Caco-2 (cell line): Measurements from ENCODE around the gene CACNA1C. TPM values are rescaled to one million over a fixed set of nuclear protein-coding genes. Genes with fewer than 3 reads are reported as not detected.

Experiments used
- BruUV-seq: library from RNA; stranded (reverse); fragments of 400-500 nt; replicated peaks from 2 replicates; lab custom pipeline; 2021; lab: Mats Ljungman, UMichigan
- CTCF ChIA-PET: fragments of 300-600 bp; sonication (Branson Sonifier 250); formaldehyde crosslinking; loops from one replicate; lab custom pipeline; 2022; ENCODE audit warnings: antibody characterized with exemption; lab: Charles Lee
- POLR2A ChIA-PET: fragments of 300-600 bp; sonication (Branson Sonifier 250); formaldehyde crosslinking; loops from one replicate; lab custom pipeline; 2022; ENCODE audit warnings: antibody characterized with exemption; lab: Charles Lee
- DNase-seq, 2 experiments: peaks; one replicate each; pipeline versions ENCODE4 v3.0.0 to v3.0.0-alpha.2; 2020 to 2022
- H3K27me3 ChIP-seq: replicated peaks from 2 replicates; pipeline ENCODE4 v1.6.0; 2011; ENCODE audit warnings: low read length; ENCODE audit not compliant: control insufficient read depth, insufficient read depth
- H3K36me3 ChIP-seq: 2 replicates; pipeline ENCODE4 v1.5.1; 2011; ENCODE audit warnings: low read length; ENCODE audit not compliant: control insufficient read depth, insufficient read depth
- H3K4me1 ChIP-seq: fragments of 250-450 bp; sonication (Bioruptor Pico); 2 replicates; pipeline ENCODE4 v1.5.1; 2020; ENCODE audit warnings: mild to moderate bottlenecking
- H3K4me3 ChIP-seq: 2 replicates; pipeline ENCODE4 v1.5.1; 2011; ENCODE audit warnings: low read depth, mild to moderate bottlenecking, control low read depth, low read length
- H3K9me3 ChIP-seq: fragments of 250-450 bp; sonication (Bioruptor Pico); 2 replicates; pipeline ENCODE4 v1.5.1; 2020; ENCODE audit warnings: mild to moderate bottlenecking, moderate library complexity
- H3K27ac Mint-ChIP-seq: one replicate; pipeline ENCODE4 v1.8.0; 2022; ENCODE audit warnings: mixed read lengths; ENCODE audit not compliant: unreplicated experiment
- H3K27me3 Mint-ChIP-seq: one replicate; pipeline ENCODE4 v1.8.0; 2022; ENCODE audit warnings: mixed read lengths; ENCODE audit not compliant: insufficient read depth, unreplicated experiment
- H3K36me3 Mint-ChIP-seq: one replicate; pipeline ENCODE4 v1.8.0; 2022; ENCODE audit warnings: mild to moderate bottlenecking, mixed read lengths; ENCODE audit not compliant: insufficient read depth, unreplicated experiment
- H3K4me1 Mint-ChIP-seq: one replicate; pipeline ENCODE4 v1.8.0; 2022; ENCODE audit warnings: low read depth, mixed read lengths; ENCODE audit not compliant: unreplicated experiment
- H3K4me3 Mint-ChIP-seq: one replicate; pipeline ENCODE4 v1.8.0; 2022; ENCODE audit warnings: mild to moderate bottlenecking, moderate library complexity, mixed read lengths; ENCODE audit not compliant: unreplicated experiment
- H3K9me3 Mint-ChIP-seq: one replicate; pipeline ENCODE4 v1.8.0; 2022; ENCODE audit warnings: mixed read lengths; ENCODE audit not compliant: unreplicated experiment
- CTCF ChIP-seq, 2 experiments: fragments of 200-600 bp in 1 of 2; IDR thresholded peaks; 1 replicate in 1 of 2; 2 replicates in 1 of 2; pipeline versions ENCODE4 v1.5.1 to v1.8.0; 2011 to 2022; ENCODE audit warnings: antibody characterized with exemption in 1 of 2, control low read depth in 1 of 2, inconsistent platforms in 1 of 2, low read depth in 1 of 2, low read length in 1 of 2, mild to moderate bottlenecking in 1 of 2, moderate library complexity in 1 of 2; ENCODE audit not compliant: insufficient read depth in 1 of 2, severe bottlenecking in 1 of 2, unreplicated experiment in 1 of 2
- intact Hi-C: fragments of 100-400 bp; cut with micrococcal nuclease; formaldehyde crosslinking; loops from one replicate; pipeline ENCODE4 v1.10.0; 2022; ENCODE audit not compliant: unreplicated experiment
- total RNA-seq: library from RNA; stranded (reverse); gene quantifications from 2 replicates; pipeline ENCODE4 v1.2.3, GENCODE V29; 2022

CACNA1C gene
- total RNA-seq, 1 experiment from 2014 or later: not detected

DNA sequence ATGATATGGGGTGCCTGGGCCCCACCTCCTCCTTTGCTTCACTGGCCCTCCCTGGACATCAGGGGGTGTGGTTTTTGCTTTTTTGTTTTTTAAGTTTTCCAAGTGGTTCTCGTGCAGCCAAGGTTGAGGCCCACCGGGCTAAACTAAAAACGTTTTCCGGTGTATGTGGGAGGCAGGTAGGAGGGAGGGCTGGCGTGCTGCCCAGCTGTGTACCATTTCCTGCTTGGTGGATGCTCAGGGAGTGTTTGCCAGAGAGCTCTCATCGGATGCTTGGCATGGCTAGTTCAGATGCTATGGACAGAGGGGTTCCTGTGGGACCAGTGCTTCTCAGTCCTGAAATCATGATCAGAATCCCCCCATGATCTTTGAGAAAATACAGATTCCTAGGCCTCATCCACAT is 246.4 kb downstream of the CACNA1C start:
- Mint-ChIP-seq H3K27me3 (peaks cover 38% of the 10 kb centered on the region), H3K36me3 (no peaks in the 10 kb centered on the region), H3K4me3 (no peak overlapping the region), H3K27ac (no peak overlapping the region), H3K4me1 (peaks cover 2% of the 10 kb centered on the region), H3K9me3 (no peaks in the 10 kb centered on the region)
- no peaks in the 10 kb centered on the region for H3K4me1 ChIP-seq
- ChIA-PET CTCF (interaction anchor here (0.6 kb wide), 1 partner anchor 96 kb away, joined by 6 read pairs; no protein-coding TSS in a partner anchor), POLR2A (no interaction called here)
- no peaks in the 10 kb centered on the region for H3K9me3 ChIP-seq
- intact Hi-C loops: no loop called here
- no peak for TF ChIP-seq CTCF (IDR thresholded peaks at IDR 0.05; ENCODE audit: insufficient read depth in 1 of 2, low read depth in 1 of 2, low read length in 1 of 2, severe bottlenecking in 1 of 2, unreplicated experiment in 1 of 2)
- no peaks in the 10 kb centered on the region; the same call in 1 of the 2 replicates for H3K27me3 ChIP-seq
- BruUV-seq: no TSS peak
- H3K4me3 ChIP-seq: no peak overlapping the region
- DNase-seq: no peak
- H3K36me3 ChIP-seq: no peaks in the 10 kb centered on the region

GRCh38 chr12:2300168-2300567 is 247.4 kb downstream of the CACNA1C start:
- H3K36me3 ChIP-seq: no peaks in the 10 kb centered on the region
- H3K9me3 ChIP-seq: no peaks in the 10 kb centered on the region
- ChIA-PET CTCF (no interaction called here), POLR2A (no interaction called here)
- intact Hi-C loops: no loop called here
- no TSS peak for BruUV-seq
- H3K4me3 ChIP-seq: no peak overlapping the region
- Mint-ChIP-seq H3K27me3 (peaks cover 35% of the 10 kb centered on the region), H3K36me3 (no peaks in the 10 kb centered on the region), H3K4me1 (no peaks in the 10 kb centered on the region), H3K4me3 (no peak overlapping the region), H3K27ac (no peak overlapping the region), H3K9me3 (no peaks in the 10 kb centered on the region)
- H3K27me3 ChIP-seq: peaks cover 1% of the 10 kb centered on the region
- TF ChIP-seq CTCF (IDR thresholded peaks at IDR 0.05; ENCODE audit: insufficient read depth in 1 of 2, low read depth in 1 of 2, low read length in 1 of 2, severe bottlenecking in 1 of 2, unreplicated experiment in 1 of 2): no peak
- DNase-seq: no peak
- H3K4me1 ChIP-seq: no peaks in the 10 kb centered on the region

GRCh38 chr12:2300886-2301285 is 248.1 kb downstream of the CACNA1C start:
- POLR2A ChIA-PET: no interaction called here
- CTCF ChIA-PET: no interaction called here
- Histone ChIP-seq H3K36me3 (no peaks in the 10 kb centered on the region), H3K4me1 (no peaks in the 10 kb centered on the region), H3K4me3 (no peak overlapping the region), H3K27me3 (peaks cover 2% of the 10 kb centered on the region), H3K9me3 (no peaks in the 10 kb centered on the region)
- BruUV-seq: no TSS peak
- DNase-seq: no peak
- Mint-ChIP-seq H3K27ac (no peak overlapping the region), H3K9me3 (no peaks in the 10 kb centered on the region), H3K4me1 (no peaks in the 10 kb centered on the region), H3K4me3 (no peak overlapping the region), H3K27me3 (peaks cover 34% of the 10 kb centered on the region), H3K36me3 (no peaks in the 10 kb centered on the region)
- TF ChIP-seq CTCF (IDR thresholded peaks at IDR 0.05; ENCODE audit: insufficient read depth in 1 of 2, low read depth in 1 of 2, low read length in 1 of 2, severe bottlenecking in 1 of 2, unreplicated experiment in 1 of 2): no peak
- intact Hi-C loops: no loop called here
